DND-41 (cell line): ENCODE data around the gene SLC6A12.

Source experiments
- EZH2 ChIP-seq: IDR thresholded peaks from 3 replicates; pipeline ENCODE4 v1.6.1; 2012; ENCODE audit warnings: borderline replicate concordance, low read depth, mild to moderate bottlenecking, moderate library complexity, low read length, inconsistent platforms; ENCODE audit not compliant: severe bottlenecking
- TF ChIP-seq, protein P1 (sequence below): IDR thresholded peaks from 2 replicates; pipeline ENCODE4 v1.5.1; 2012; ENCODE audit warnings: borderline replicate concordance, low read length, moderate library complexity, mild to moderate bottlenecking; ENCODE audit not compliant: poor library complexity, severe bottlenecking; ENCODE audit errors: extremely low read depth

DNA sequence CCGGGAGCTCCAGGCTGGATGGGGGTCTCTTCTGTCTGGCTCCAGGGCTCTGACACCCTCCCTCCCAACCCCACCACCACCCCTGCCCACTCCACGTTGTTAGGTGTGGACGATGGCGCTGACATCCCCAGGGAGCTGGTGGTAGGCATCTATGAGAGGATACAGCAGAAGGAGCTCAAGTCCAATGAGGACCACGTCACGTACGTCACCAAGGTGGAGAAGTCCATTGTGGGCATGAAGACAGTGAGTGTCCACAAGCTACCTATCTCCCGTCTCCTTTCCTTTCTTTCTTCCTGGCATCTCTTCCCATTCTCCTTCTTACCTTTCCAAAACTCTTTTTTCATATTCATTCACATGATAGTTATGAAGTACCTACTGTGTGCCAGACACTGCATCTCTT lies 52.1 kb downstream of the SLC6A12 start:
- TF ChIP-seq, protein P1, sequence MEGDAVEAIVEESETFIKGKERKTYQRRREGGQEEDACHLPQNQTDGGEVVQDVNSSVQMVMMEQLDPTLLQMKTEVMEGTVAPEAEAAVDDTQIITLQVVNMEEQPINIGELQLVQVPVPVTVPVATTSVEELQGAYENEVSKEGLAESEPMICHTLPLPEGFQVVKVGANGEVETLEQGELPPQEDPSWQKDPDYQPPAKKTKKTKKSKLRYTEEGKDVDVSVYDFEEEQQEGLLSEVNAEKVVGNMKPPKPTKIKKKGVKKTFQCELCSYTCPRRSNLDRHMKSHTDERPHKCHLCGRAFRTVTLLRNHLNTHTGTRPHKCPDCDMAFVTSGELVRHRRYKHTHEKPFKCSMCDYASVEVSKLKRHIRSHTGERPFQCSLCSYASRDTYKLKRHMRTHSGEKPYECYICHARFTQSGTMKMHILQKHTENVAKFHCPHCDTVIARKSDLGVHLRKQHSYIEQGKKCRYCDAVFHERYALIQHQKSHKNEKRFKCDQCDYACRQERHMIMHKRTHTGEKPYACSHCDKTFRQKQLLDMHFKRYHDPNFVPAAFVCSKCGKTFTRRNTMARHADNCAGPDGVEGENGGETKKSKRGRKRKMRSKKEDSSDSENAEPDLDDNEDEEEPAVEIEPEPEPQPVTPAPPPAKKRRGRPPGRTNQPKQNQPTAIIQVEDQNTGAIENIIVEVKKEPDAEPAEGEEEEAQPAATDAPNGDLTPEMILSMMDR = no peak
- TF ChIP-seq EZH2 = no peak
